Germinal center (tissue), 1 donor: Measurements from ENCODE around the gene OASL.

Experiments used
- DNase-seq: peaks from one replicate; pipeline ENCODE4 v3.0.0; 2012; ENCODE audit warnings: mixed read lengths, low spot score

The OASL gene

GRCh38 chr12:120991965-120992364 lies 47.1 kb downstream of the OASL start:
- no peak for DNase-seq

- DNase-seq: no peak
These were observed 48.5 kb downstream of the OASL start for GRCh38 chr12:120990487-120991055.

- no peak for DNase-seq
These were observed 49.4 kb downstream of the OASL start for GRCh38 chr12:120989687-120990086.

GRCh38 chr12:120988658-120989057 lies 50.4 kb downstream of the OASL start:
- DNase-seq: no peak

GRCh38 chr12:120988234-120988633 lies 50.8 kb downstream of the OASL start:
- no peak for DNase-seq

- DNase-seq: no peak
These were observed 54.6 kb downstream of the OASL start for GRCh38 chr12:120984351-120984898.

GRCh38 chr12:120983759-120984158 lies 55.3 kb downstream of the OASL start:
- no peak for DNase-seq

GRCh38 chr12:120982659-120983058 lies 56.4 kb downstream of the OASL start:
- no peak for DNase-seq

- DNase-seq: no peak
These were observed 57.6 kb downstream of the OASL start for GRCh38 chr12:120981407-120981941.

- no peak for DNase-seq
These were observed 58.2 kb downstream of the OASL start for GRCh38 chr12:120980800-120981368.

GRCh38 chr12:120979862-120980696 lies 59.0 kb downstream of the OASL start:
- no peak for DNase-seq

GRCh38 chr12:120979220-120979861 lies 59.7 kb downstream of the OASL start:
- no peak for DNase-seq

- DNase-seq: no peak
These were observed 60.5 kb downstream of the OASL start, which contains the start of gene HNF1A for GRCh38 chr12:120978296-120979219. HNF1A (plus strand) TSS chr12:120978543; CDS start chr12:120978769, 226 bp downstream.

GRCh38 chr12:120977531-120978295 lies 61.3 kb downstream of the OASL start:
- no peak for DNase-seq

GRCh38 chr12:120972870-120973543 lies 66.0 kb downstream of the OASL start:
- DNase-seq: no peak

GRCh38 chr12:120971299-120972180 lies 67.5 kb downstream of the OASL start:
- DNase-seq: peak; percentile 82

- DNase-seq: no peak
These were observed 68.7 kb downstream of the OASL start for GRCh38 chr12:120970310-120970709.
